Measurements from ENCODE around the gene CHD3. TPM values are rescaled to one million over a fixed set of nuclear protein-coding genes. Genes with fewer than 3 reads are reported as not detected.

Gene CHD3
- total and polyA plus RNA-seq, 2 of the 13 experiments (the other 11 are each of a cell fraction or from before 2014, with no cell fraction given), result 2.7 to 3.7 TPM

DNA sequence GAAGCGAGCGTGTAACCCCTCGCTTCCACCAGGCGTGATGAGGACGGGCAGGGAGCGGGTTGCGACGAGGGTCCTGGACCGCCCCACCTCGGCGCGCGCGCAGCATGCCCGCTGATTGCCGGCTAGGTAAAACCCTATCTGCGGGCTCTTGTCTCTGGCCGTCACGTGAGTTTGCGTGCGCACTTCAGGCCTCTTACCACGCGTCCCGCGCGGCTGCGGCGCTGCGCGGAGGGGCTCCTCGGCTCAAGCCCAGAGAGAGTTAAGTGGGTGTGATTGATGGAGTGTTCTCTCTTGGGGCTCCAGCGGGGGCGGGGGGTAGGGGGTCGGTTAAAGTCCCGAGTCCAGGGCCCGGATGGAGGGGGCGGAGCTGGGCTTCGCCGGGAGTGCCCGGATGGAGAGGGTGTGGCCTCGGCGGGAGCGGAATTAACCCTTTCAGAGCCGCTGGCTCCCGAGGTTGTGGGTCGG is 46.6 kb upstream of the CHD3 start (continued):
- TF ChIP-seq, protein P1, sequence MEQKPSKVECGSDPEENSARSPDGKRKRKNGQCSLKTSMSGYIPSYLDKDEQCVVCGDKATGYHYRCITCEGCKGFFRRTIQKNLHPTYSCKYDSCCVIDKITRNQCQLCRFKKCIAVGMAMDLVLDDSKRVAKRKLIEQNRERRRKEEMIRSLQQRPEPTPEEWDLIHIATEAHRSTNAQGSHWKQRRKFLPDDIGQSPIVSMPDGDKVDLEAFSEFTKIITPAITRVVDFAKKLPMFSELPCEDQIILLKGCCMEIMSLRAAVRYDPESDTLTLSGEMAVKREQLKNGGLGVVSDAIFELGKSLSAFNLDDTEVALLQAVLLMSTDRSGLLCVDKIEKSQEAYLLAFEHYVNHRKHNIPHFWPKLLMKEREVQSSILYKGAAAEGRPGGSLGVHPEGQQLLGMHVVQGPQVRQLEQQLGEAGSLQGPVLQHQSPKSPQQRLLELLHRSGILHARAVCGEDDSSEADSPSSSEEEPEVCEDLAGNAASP (CRISPR knock-in tag; IDR thresholded peaks at IDR 0.05; ENCODE audit: borderline replicate concordance), result no peak; the same call in 1 of the 2 replicates
- TF ChIP-seq ZNF138 (CRISPR knock-in tag; IDR thresholded peaks at IDR 0.05; ENCODE audit: low read depth) (no peak), ZNF430 (CRISPR knock-in tag; IDR thresholded peaks at IDR 0.05) (no peak), MED13 (CRISPR knock-in tag; IDR thresholded peaks at IDR 0.05) (peak; percentile 32; the same call in 1 of the 2 replicates), ATF1 (CRISPR knock-in tag; IDR thresholded peaks at IDR 0.05) (peak; percentile 14; the same call in 1 of the 2 replicates), RARA (CRISPR knock-in tag; IDR thresholded peaks at IDR 0.05) (peak; percentile 1; the same call in 1 of the 2 replicates), SALL1 (CRISPR knock-in tag; IDR thresholded peaks at IDR 0.05) (0 out of 2 replicates have a peak, but pooled peaks have one; percentile 68), SMAD1 (CRISPR knock-in tag; IDR thresholded peaks at IDR 0.05; ENCODE audit: borderline replicate concordance, low read depth) (peak; percentile 20; the same call in 1 of the 2 replicates), KDM5A (IDR thresholded peaks at IDR 0.05; ENCODE audit: borderline replicate concordance, low read length) (peak; percentile 73; the same call in 1 of the 2 replicates), TBX2 (CRISPR knock-in tag; IDR thresholded peaks at IDR 0.05; ENCODE audit: borderline replicate concordance) (peak; percentile 56; the same call in 1 of the 2 replicates), HOXA5 (CRISPR knock-in tag; IDR thresholded peaks at IDR 0.05) (peak; percentile 48; the same call in 1 of the 2 replicates), GFI1 (CRISPR knock-in tag; IDR thresholded peaks at IDR 0.05; ENCODE audit: borderline replicate concordance) (peak; percentile 44; the same call in 1 of the 2 replicates), MYC (CRISPR knock-in tag; IDR thresholded peaks at IDR 0.05; ENCODE audit: borderline replicate concordance) (0 out of 2 replicates have a peak, but pooled peaks have one; percentile 57), NCOR1 (IDR thresholded peaks at IDR 0.05; ENCODE audit: borderline replicate concordance, low read length) (peak; percentile 24; the same call in 1 of the 2 replicates), ZNF484 (CRISPR knock-in tag; IDR thresholded peaks at IDR 0.05; ENCODE audit: borderline replicate concordance, low read depth) (no peak), ZBTB7B (CRISPR knock-in tag; IDR thresholded peaks at IDR 0.05) (0 out of 2 replicates have a peak, but pooled peaks have one; percentile 25), ZNF224 (CRISPR knock-in tag; IDR thresholded peaks at IDR 0.05) (0 out of 2 replicates have a peak, but pooled peaks have one; percentile 58), HDAC1 (CRISPR knock-in tag; IDR thresholded peaks at IDR 0.05) (peak; percentile 24; the same call in 1 of the 2 replicates)
- TF ChIP-seq, protein P2, sequence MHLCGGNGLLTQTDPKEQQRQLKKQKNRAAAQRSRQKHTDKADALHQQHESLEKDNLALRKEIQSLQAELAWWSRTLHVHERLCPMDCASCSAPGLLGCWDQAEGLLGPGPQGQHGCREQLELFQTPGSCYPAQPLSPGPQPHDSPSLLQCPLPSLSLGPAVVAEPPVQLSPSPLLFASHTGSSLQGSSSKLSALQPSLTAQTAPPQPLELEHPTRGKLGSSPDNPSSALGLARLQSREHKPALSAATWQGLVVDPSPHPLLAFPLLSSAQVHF (CRISPR knock-in tag; IDR thresholded peaks at IDR 0.05), result no peak
- TF ChIP-seq, protein P3, sequence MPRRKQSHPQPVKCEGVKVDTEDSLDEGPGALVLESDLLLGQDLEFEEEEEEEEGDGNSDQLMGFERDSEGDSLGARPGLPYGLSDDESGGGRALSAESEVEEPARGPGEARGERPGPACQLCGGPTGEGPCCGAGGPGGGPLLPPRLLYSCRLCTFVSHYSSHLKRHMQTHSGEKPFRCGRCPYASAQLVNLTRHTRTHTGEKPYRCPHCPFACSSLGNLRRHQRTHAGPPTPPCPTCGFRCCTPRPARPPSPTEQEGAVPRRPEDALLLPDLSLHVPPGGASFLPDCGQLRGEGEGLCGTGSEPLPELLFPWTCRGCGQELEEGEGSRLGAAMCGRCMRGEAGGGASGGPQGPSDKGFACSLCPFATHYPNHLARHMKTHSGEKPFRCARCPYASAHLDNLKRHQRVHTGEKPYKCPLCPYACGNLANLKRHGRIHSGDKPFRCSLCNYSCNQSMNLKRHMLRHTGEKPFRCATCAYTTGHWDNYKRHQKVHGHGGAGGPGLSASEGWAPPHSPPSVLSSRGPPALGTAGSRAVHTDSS (CRISPR knock-in tag; conservative IDR thresholded peaks at IDR 0.05), result no peak
- TF ChIP-seq, protein P4, sequence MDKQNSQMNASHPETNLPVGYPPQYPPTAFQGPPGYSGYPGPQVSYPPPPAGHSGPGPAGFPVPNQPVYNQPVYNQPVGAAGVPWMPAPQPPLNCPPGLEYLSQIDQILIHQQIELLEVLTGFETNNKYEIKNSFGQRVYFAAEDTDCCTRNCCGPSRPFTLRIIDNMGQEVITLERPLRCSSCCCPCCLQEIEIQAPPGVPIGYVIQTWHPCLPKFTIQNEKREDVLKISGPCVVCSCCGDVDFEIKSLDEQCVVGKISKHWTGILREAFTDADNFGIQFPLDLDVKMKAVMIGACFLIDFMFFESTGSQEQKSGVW (CRISPR knock-in tag; IDR thresholded peaks at IDR 0.05; ENCODE audit: borderline replicate concordance), result no peak
- TF ChIP-seq, protein P5, sequence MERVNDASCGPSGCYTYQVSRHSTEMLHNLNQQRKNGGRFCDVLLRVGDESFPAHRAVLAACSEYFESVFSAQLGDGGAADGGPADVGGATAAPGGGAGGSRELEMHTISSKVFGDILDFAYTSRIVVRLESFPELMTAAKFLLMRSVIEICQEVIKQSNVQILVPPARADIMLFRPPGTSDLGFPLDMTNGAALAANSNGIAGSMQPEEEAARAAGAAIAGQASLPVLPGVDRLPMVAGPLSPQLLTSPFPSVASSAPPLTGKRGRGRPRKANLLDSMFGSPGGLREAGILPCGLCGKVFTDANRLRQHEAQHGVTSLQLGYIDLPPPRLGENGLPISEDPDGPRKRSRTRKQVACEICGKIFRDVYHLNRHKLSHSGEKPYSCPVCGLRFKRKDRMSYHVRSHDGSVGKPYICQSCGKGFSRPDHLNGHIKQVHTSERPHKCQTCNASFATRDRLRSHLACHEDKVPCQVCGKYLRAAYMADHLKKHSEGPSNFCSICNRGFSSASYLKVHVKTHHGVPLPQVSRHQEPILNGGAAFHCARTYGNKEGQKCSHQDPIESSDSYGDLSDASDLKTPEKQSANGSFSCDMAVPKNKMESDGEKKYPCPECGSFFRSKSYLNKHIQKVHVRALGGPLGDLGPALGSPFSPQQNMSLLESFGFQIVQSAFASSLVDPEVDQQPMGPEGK (CRISPR knock-in tag; IDR thresholded peaks at IDR 0.05), result peak; percentile 76
